IPS DF 4.7 (cell line): ENCODE results near the gene ELP1.

ENCODE experiments used
- DNase-seq: peaks from one replicate; pipeline ENCODE4 v3.0.0-alpha.2; 2013; ENCODE audit warnings: low spot score; ENCODE audit errors: extremely low read depth

Gene ELP1

GRCh38 chr9:108884701-108885100, 49.2 kb downstream of the ELP1 start:
- DNase-seq = no peak

GRCh38 chr9:108883085-108883484, 50.8 kb downstream of the ELP1 start:
- DNase-seq = no peak

- DNase-seq = no peak
These were observed 51.7 kb downstream of the ELP1 start for GRCh38 chr9:108882052-108882888.

- no peak for DNase-seq
These were observed 53.1 kb downstream of the ELP1 start for GRCh38 chr9:108880738-108881316.

- DNase-seq = no peak
These were observed 56.4 kb downstream of the ELP1 start for GRCh38 chr9:108877524-108877923.

- no peak for DNase-seq
These were observed 57.5 kb downstream of the ELP1 start for GRCh38 chr9:108876425-108876824.

GRCh38 chr9:108874058-108874788, 59.7 kb downstream of the ELP1 start:
- DNase-seq = no peak

- no peak for DNase-seq
These were observed 64.7 kb downstream of the ELP1 start for GRCh38 chr9:108869092-108869725.

- no peak for DNase-seq
These were observed 66.1 kb downstream of the ELP1 start for GRCh38 chr9:108867829-108868228.

GRCh38 chr9:108867116-108867515, 66.8 kb downstream of the ELP1 start:
- no peak for DNase-seq

GRCh38 chr9:108866001-108866420, 67.9 kb downstream of the ELP1 start:
- DNase-seq = no peak

GRCh38 chr9:108865037-108865436, 68.9 kb downstream of the ELP1 start:
- DNase-seq = no peak

GRCh38 chr9:108864446-108864845, 69.5 kb downstream of the ELP1 start:
- no peak for DNase-seq

GRCh38 chr9:108863891-108864290, 70.0 kb downstream of the ELP1 start:
- DNase-seq = no peak

- no peak for DNase-seq
These were observed 71.9 kb downstream of the ELP1 start, which contains the start of gene ACTL7A for GRCh38 chr9:108861997-108862396. Gene ACTL7A (plus strand): TSS chr9:108862266. CDS start chr9:108862323, 57 bp downstream.

- no peak for DNase-seq
These were observed 72.5 kb downstream of the ELP1 start for GRCh38 chr9:108861464-108861863.

GRCh38 chr9:108860764-108861163, 73.2 kb downstream of the ELP1 start:
- DNase-seq = no peak

GRCh38 chr9:108860354-108860753, 73.6 kb downstream of the ELP1 start:
- DNase-seq = no peak

GRCh38 chr9:108859459-108860114, 74.3 kb downstream of the ELP1 start:
- no peak for DNase-seq

- DNase-seq = no peak
These were observed 76.4 kb downstream of the ELP1 start for GRCh38 chr9:108857572-108857971.

GRCh38 chr9:108855888-108856287, 78.0 kb downstream of the ELP1 start, which contains the start of gene ACTL7B:
Gene ACTL7B (minus strand): TSS chr9:108855986. CDS start chr9:108855930, 56 bp downstream.
- no peak for DNase-seq
